ENCODE results near the gene SYCP2L. TPM values are rescaled to one million over a fixed set of nuclear protein-coding genes. Genes with fewer than 3 reads are reported as not detected.

The SYCP2L gene
- total and polyA plus RNA-seq, 9 of the 15 experiments (the other 6 are each of a cell fraction or from before 2014, with no cell fraction given), result 12.4 to 46.9 (median 22.0) TPM

GRCh38 chr6:10837995-10838793, 48.7 kb upstream of the SYCP2L start, which contains the start of gene MAK (continued):
- TF ChIP-seq SMAD1 (IDR thresholded peaks at IDR 0.05; ENCODE audit: low read depth, low read length, partially characterized antibody), result peak; percentile 61
- TF ChIP-seq CREB1 (IDR thresholded peaks at IDR 0.05), result no peak
- peak; percentile 58 for TF ChIP-seq CREB1 (CRISPR knock-in tag; IDR thresholded peaks at IDR 0.05)
- 0 out of 2 replicates have a peak, but pooled peaks have one; percentile 3 for TF ChIP-seq TEAD4 (IDR thresholded peaks at IDR 0.05; ENCODE audit: low read length)
- peak; percentile 65; the same call in 1 of the 2 replicates for TF ChIP-seq TEAD4 (CRISPR knock-in tag; IDR thresholded peaks at IDR 0.05; ENCODE audit: borderline replicate concordance)
- TF ChIP-seq ZNF77 (CRISPR knock-in tag; IDR thresholded peaks at IDR 0.05), result no peak
- TF ChIP-seq HEY1 (CRISPR knock-in tag; IDR thresholded peaks at IDR 0.05; ENCODE audit: borderline replicate concordance), result no peak
- no peak for TF ChIP-seq PHTF2 (CRISPR knock-in tag; IDR thresholded peaks at IDR 0.05)
- TF ChIP-seq POLR2AphosphoS5 (IDR thresholded peaks at IDR 0.05; ENCODE audit: control insufficient read depth, insufficient read depth, low read depth, low read length), result peak; percentile 69; the same call in 1 of the 2 replicates
- TF ChIP-seq ZNF518B (CRISPR knock-in tag; IDR thresholded peaks at IDR 0.05), result no peak
